ENCODE results near the gene GJC2. TPM values are rescaled to one million over a fixed set of nuclear protein-coding genes. Genes with fewer than 3 reads are reported as not detected.

The GJC2 gene
- total RNA-seq, 1 experiment from 2014 or later, result 1.5 TPM

GRCh38 chr1:228168563-228169270, 19.0 kb downstream of the GJC2 start:
- Mint-ChIP-seq H3K4me3 (ENCODE audit: unreplicated experiment) (no peak overlapping the region), H3K27me3 (ENCODE audit: insufficient read depth, unreplicated experiment) (no peaks in the 10 kb centered on the region), H3K36me3 (ENCODE audit: insufficient read depth, unreplicated experiment) (peaks cover 30% of the 10 kb centered on the region), H3K4me1 (ENCODE audit: low read depth, unreplicated experiment) (peaks cover 8% of the 10 kb centered on the region), H3K9me3 (ENCODE audit: unreplicated experiment) (no peaks in the 10 kb centered on the region), H3K27ac (ENCODE audit: unreplicated experiment) (no peak overlapping the region)
- no peaks in the 10 kb centered on the region for H3K27me3 ChIP-seq (replicated peaks; ENCODE audit: control insufficient read depth, insufficient read depth, low read length)
- no peak for DNase-seq
- BruUV-seq (replicated peaks), result no TSS peak
- TF ChIP-seq CTCF (IDR thresholded peaks at IDR 0.05; ENCODE audit: insufficient read depth in 1 of 2, low read depth in 1 of 2, low read length in 1 of 2, severe bottlenecking in 1 of 2, unreplicated experiment in 1 of 2), result no peak
- H3K36me3 ChIP-seq (ENCODE audit: control insufficient read depth, insufficient read depth, low read length), result no peaks in the 10 kb centered on the region
- H3K9me3 ChIP-seq, result peaks cover 2% of the 10 kb centered on the region; the same call in 1 of the 2 replicates
- CTCF ChIA-PET, result no interaction called here
- H3K4me1 ChIP-seq, result peaks cover 6% of the 10 kb centered on the region; the same call in 1 of the 2 replicates
- intact Hi-C loops (cut with micrococcal nuclease; ENCODE audit: unreplicated experiment), result no loop called here
- POLR2A ChIA-PET, result no interaction called here
- no peak overlapping the region for H3K4me3 ChIP-seq (ENCODE audit: low read depth, low read length)

- H3K36me3 ChIP-seq (ENCODE audit: control insufficient read depth, insufficient read depth, low read length), result no peaks in the 10 kb centered on the region
- intact Hi-C loops (cut with micrococcal nuclease; ENCODE audit: unreplicated experiment), result no loop called here
- H3K9me3 ChIP-seq, result peaks cover 4% of the 10 kb centered on the region
- BruUV-seq (replicated peaks), result no TSS peak
- H3K4me1 ChIP-seq, result peaks cover 6% of the 10 kb centered on the region; the same call in 1 of the 2 replicates
- Mint-ChIP-seq H3K36me3 (ENCODE audit: insufficient read depth, unreplicated experiment) (peaks cover 30% of the 10 kb centered on the region), H3K9me3 (ENCODE audit: unreplicated experiment) (no peaks in the 10 kb centered on the region), H3K4me1 (ENCODE audit: low read depth, unreplicated experiment) (peaks cover 4% of the 10 kb centered on the region), H3K27ac (ENCODE audit: unreplicated experiment) (no peak overlapping the region), H3K4me3 (ENCODE audit: unreplicated experiment) (no peak overlapping the region), H3K27me3 (ENCODE audit: insufficient read depth, unreplicated experiment) (no peaks in the 10 kb centered on the region)
- CTCF ChIA-PET, result no interaction called here
- H3K4me3 ChIP-seq (ENCODE audit: low read depth, low read length), result no peak overlapping the region
- no peak for DNase-seq
- TF ChIP-seq CTCF (IDR thresholded peaks at IDR 0.05; ENCODE audit: insufficient read depth in 1 of 2, low read depth in 1 of 2, low read length in 1 of 2, severe bottlenecking in 1 of 2, unreplicated experiment in 1 of 2), result no peak
- POLR2A ChIA-PET, result no interaction called here
- no peaks in the 10 kb centered on the region for H3K27me3 ChIP-seq (replicated peaks; ENCODE audit: control insufficient read depth, insufficient read depth, low read length)
These were observed 19.6 kb downstream of the GJC2 start for GRCh38 chr1:228169345-228169744.

GRCh38 chr1:228170666-228171065, 20.9 kb downstream of the GJC2 start:
- no peak for DNase-seq
- H3K27ac Mint-ChIP-seq (ENCODE audit: unreplicated experiment), result no peak overlapping the region
- H3K27me3 ChIP-seq (replicated peaks; ENCODE audit: control insufficient read depth, insufficient read depth, low read length), result no peaks in the 10 kb centered on the region
- no peak for TF ChIP-seq CTCF (IDR thresholded peaks at IDR 0.05; ENCODE audit: insufficient read depth in 1 of 2, low read depth in 1 of 2, low read length in 1 of 2, severe bottlenecking in 1 of 2, unreplicated experiment in 1 of 2)
- H3K27me3 Mint-ChIP-seq (ENCODE audit: insufficient read depth, unreplicated experiment), result no peaks in the 10 kb centered on the region
- H3K36me3 Mint-ChIP-seq (ENCODE audit: insufficient read depth, unreplicated experiment), result peaks cover 18% of the 10 kb centered on the region
- POLR2A ChIA-PET, result no interaction called here
- H3K4me1 Mint-ChIP-seq (ENCODE audit: low read depth, unreplicated experiment), result no peaks in the 10 kb centered on the region
- BruUV-seq (replicated peaks), result no TSS peak
- no peaks in the 10 kb centered on the region for H3K36me3 ChIP-seq (ENCODE audit: control insufficient read depth, insufficient read depth, low read length)
- no peaks in the 10 kb centered on the region for H3K9me3 Mint-ChIP-seq (ENCODE audit: unreplicated experiment)
- CTCF ChIA-PET, result no interaction called here
- intact Hi-C loops (cut with micrococcal nuclease; ENCODE audit: unreplicated experiment), result no loop called here
- H3K9me3 ChIP-seq, result peaks cover 9% of the 10 kb centered on the region
- H3K4me3 Mint-ChIP-seq (ENCODE audit: unreplicated experiment), result no peak overlapping the region
- H3K4me1 ChIP-seq, result no peaks in the 10 kb centered on the region
- no peak overlapping the region for H3K4me3 ChIP-seq (ENCODE audit: low read depth, low read length)

Data from Caco-2 (cell line).